HG03457 (cell line): Measurements from ENCODE around the gene OARD1.
"Not testable (repeated sequence)": the region's sequence is repeated elsewhere in the genome, so short reads cannot be mapped to it uniquely, and the experiment has no call there.

Experiments
- ATAC-seq: cut with Tn5 transposase; IDR thresholded peaks from one replicate; pipeline ENCODE4 v1.9.1; 2021; ENCODE audit warnings: moderate number of reproducible peaks; ENCODE audit not compliant: unreplicated experiment

OARD1 gene

GRCh38 chr6:41028561-41029412, 43.4 kb downstream of the OARD1 start:
- no peak for ATAC-seq

- ATAC-seq = peak; percentile 78
Measured at GRCh38 chr6:41027799-41028560, 44.2 kb downstream of the OARD1 start.

GRCh38 chr6:41027241-41027640, 44.9 kb downstream of the OARD1 start:
- no peak for ATAC-seq

- ATAC-seq = no peak
Measured at GRCh38 chr6:41025966-41026530, 46.1 kb downstream of the OARD1 start.

- ATAC-seq = no peak
Measured at GRCh38 chr6:41023114-41023513, 49.0 kb downstream of the OARD1 start.

- no peak for ATAC-seq
Measured at GRCh38 chr6:41022294-41022693, 49.9 kb downstream of the OARD1 start.

GRCh38 chr6:41021832-41022231, 50.3 kb downstream of the OARD1 start:
- no peak for ATAC-seq

GRCh38 chr6:41017663-41018062, 54.5 kb downstream of the OARD1 start:
- ATAC-seq = no peak

GRCh38 chr6:41015860-41016259, 56.3 kb downstream of the OARD1 start:
- not testable (repeated sequence) for ATAC-seq

GRCh38 chr6:41014780-41015179, 57.4 kb downstream of the OARD1 start:
- ATAC-seq = no peak
